Ascending aorta (tissue), 2 donors: Measurements from ENCODE around the gene TSPAN15. TPM values are rescaled to one million over a fixed set of nuclear protein-coding genes. Genes with fewer than 3 reads are reported as not detected.

Source experiments
- DNase-seq, 2 donors: peaks; one replicate each; pipeline ENCODE4 v3.0.0-alpha.2; 2019; ENCODE audit warnings: low spot score in 2 of 2
- H3K27ac ChIP-seq, 2 donors: fragments of 200-600 bp; sonication (generic); one replicate each; pipeline ENCODE4 v1.5.1; 2016 to 2017; ENCODE audit warnings: mild to moderate bottlenecking in 1 of 2
- H3K27me3 ChIP-seq: fragments of 200-600 bp; sonication (generic); one replicate; pipeline ENCODE4 v1.5.1; 2017
- H3K36me3 ChIP-seq, 2 donors: fragments of 200-600 bp; sonication (generic); one replicate each; pipeline ENCODE4 v1.5.1; 2016
- H3K4me1 ChIP-seq, 2 donors: fragments of 200-600 bp; sonication (generic); one replicate each; pipeline ENCODE4 v1.5.1; 2016 to 2017; ENCODE audit warnings: mild to moderate bottlenecking in 1 of 2
- H3K4me3 ChIP-seq, 2 donors: fragments of 200-600 bp; sonication (generic); one replicate each; pipeline ENCODE4 v1.5.1; 2016 to 2017; ENCODE audit warnings: mild to moderate bottlenecking in 1 of 2
- H3K9me3 ChIP-seq, 2 donors: fragments of 200-600 bp; sonication (generic); one replicate each; pipeline ENCODE4 v1.5.1; 2016
- intact Hi-C: fragments of 100-400 bp; cut with DNase I; formaldehyde crosslinking; loops from one replicate; pipeline ENCODE4 v1.15.1; 2023
- total RNA-seq: library from RNA; depleted of rRNA; stranded (reverse); fragments of >200 nt; gene quantifications from one replicate; pipeline ENCODE4 v1.1.0, GENCODE V29; 2016
- TF ChIP-seq, protein P1 (sequence below), 3 experiments: fragments of 200-600 bp in 2 of 3; fragments of 450-650 bp in 1 of 3; sonication (generic) in 2 of 3; IDR thresholded peaks; one replicate each; pipeline ENCODE4 v1.5.1; 2016 to 2019; ENCODE audit warnings: antibody characterized with exemption in 3 of 3, mild to moderate bottlenecking in 1 of 3, moderate library complexity in 1 of 3

The TSPAN15 gene
- total RNA-seq, 1 donor from 2014 or later, result 31.9 TPM

DNA sequence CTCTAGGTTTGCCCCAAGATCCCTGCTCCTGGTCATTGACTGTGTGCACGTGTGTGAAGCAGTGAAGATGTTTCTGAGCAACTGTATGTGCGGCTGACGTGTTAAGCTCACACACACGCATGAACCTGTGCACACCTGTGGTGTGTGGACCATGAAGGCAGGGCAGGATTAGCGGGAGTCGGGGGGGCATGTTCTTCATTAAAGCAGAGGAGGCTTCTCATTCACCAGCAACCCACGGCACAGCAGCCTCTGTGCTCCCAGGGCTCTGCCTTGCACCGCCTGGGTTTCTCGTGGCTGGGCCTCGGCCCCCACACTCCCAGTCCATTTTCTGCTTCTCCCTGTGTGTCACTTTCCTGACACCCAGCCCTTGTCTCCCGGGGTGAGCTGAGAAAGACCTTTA lies 33.7 kb upstream of the TSPAN15 start:
- TF ChIP-seq, protein P1, sequence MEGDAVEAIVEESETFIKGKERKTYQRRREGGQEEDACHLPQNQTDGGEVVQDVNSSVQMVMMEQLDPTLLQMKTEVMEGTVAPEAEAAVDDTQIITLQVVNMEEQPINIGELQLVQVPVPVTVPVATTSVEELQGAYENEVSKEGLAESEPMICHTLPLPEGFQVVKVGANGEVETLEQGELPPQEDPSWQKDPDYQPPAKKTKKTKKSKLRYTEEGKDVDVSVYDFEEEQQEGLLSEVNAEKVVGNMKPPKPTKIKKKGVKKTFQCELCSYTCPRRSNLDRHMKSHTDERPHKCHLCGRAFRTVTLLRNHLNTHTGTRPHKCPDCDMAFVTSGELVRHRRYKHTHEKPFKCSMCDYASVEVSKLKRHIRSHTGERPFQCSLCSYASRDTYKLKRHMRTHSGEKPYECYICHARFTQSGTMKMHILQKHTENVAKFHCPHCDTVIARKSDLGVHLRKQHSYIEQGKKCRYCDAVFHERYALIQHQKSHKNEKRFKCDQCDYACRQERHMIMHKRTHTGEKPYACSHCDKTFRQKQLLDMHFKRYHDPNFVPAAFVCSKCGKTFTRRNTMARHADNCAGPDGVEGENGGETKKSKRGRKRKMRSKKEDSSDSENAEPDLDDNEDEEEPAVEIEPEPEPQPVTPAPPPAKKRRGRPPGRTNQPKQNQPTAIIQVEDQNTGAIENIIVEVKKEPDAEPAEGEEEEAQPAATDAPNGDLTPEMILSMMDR (IDR thresholded peaks at IDR 0.05), result no peak
- no peak for DNase-seq
- no peak overlapping the region for H3K27ac ChIP-seq
- peaks cover 0 to 2% of the 10 kb centered on the region in 2 donors for H3K4me1 ChIP-seq
- intact Hi-C loops, result no loop called here
- H3K9me3 ChIP-seq, result no peaks in the 10 kb centered on the region
- no peaks in the 10 kb centered on the region for H3K27me3 ChIP-seq
- no peak overlapping the region for H3K4me3 ChIP-seq
- H3K36me3 ChIP-seq, result no peaks in the 10 kb centered on the region

DNA sequence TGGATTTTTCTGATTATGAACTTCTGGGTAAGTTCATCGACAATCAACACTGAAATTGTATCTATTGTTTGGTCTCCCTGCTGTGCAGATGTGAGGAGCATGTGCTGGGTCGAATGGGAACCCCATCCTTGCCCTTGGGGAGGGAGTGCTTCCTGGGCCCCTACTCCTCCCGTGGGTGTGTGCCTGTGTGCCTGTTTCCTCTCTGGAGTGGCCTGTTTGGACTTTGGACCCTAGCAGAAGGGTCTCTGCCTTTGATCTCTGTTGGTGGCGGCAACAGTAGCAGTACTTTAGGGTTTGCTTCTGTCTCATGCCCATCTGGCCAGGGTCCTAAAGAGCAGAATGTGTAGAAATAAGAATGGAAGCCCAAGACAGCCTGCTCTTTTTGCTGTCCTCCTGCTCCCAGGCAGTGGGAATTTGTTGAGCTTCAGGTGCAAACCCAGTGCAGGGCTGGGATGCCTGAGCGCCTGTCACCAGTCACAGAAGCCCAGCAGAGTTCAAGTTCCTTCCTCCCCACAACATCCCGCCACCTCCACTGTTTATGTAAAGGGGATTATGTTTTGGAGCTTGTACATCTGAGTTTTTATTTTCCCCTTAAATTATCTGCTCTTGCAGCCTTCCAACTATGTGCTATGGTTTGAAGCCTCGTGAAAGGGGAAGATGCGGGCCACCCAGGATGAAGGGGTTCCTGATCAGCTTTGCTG lies 33.1 kb upstream of the TSPAN15 start:
- intact Hi-C loops, result no loop called here
- no peak for DNase-seq
- H3K9me3 ChIP-seq, result no peaks in the 10 kb centered on the region

DNA sequence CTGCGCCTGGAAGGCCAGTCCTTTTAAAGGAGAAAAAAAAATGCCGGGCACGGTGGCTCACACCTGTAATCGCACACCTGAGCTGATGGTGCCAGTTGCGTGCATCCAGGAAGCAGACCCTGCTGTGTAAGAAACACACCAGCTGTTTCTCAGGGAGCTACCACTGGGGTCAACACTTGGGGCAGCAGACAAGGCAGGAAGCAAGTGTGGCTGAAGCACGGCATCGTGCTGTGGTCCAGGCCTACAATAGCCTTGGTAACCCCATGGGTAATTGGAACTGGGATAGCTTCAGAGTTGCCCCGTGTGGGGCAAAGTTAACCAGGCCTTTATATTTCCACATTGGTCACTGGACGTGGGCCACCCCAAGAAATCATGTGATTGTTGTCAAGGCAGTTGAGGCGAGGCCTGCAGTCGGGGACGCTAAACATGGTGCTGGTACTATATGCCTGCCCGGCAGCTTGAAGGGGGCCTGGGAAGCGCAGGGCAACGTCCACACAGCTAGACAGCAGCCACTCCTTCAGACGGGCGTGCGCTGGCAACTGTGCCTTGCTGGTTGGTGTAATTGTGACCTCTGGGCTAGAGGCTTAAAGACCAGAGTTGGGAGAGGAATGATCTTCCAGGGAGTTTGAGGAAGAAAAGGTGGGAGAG lies 32.0 kb upstream of the TSPAN15 start:
- intact Hi-C loops, result no loop called here
- Histone ChIP-seq H3K4me3 (no peak overlapping the region), H3K27me3 (no peaks in the 10 kb centered on the region), H3K9me3 (no peaks in the 10 kb centered on the region), H3K4me1 (peaks cover 0 to 2% of the 10 kb centered on the region in 2 donors), H3K27ac (no peak overlapping the region), H3K36me3 (no peaks in the 10 kb centered on the region)
- no peak for DNase-seq
- TF ChIP-seq, protein P1 (IDR thresholded peaks at IDR 0.05), result no peak

More for the DNA sequence above, 33.1 kb upstream of the TSPAN15 start:
- Histone ChIP-seq H3K27ac (no peak overlapping the region), H3K27me3 (no peaks in the 10 kb centered on the region), H3K4me1 (peaks cover 0 to 2% of the 10 kb centered on the region in 2 donors), H3K36me3 (no peaks in the 10 kb centered on the region), H3K4me3 (no peak overlapping the region)
- TF ChIP-seq, protein P1 (IDR thresholded peaks at IDR 0.05), result no peak

DNA sequence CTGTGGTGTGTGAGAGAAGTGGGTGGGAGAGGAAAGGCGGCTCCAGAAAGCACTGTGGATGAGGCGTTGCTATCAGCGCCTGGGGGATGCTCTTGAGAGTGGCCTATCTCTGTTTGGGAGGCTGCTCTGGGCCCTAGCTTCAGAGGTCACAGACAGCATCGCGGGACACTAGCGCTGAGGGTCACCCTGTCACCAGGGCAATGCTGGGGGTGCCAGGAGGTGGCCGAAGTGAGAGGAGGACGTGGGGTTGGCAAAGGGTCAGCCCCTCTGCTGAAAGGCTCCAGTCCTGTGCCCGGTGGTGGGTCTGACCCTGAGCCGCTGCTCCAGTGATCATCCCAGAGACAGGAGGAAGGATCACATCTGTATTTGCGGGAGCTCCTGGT lies 31.5 kb upstream of the TSPAN15 start:
- TF ChIP-seq, protein P1 (IDR thresholded peaks at IDR 0.05), result no peak
- Histone ChIP-seq H3K27me3 (no peaks in the 10 kb centered on the region), H3K36me3 (no peaks in the 10 kb centered on the region), H3K4me1 (peaks cover 0 to 2% of the 10 kb centered on the region in 2 donors), H3K27ac (no peak overlapping the region), H3K9me3 (no peaks in the 10 kb centered on the region), H3K4me3 (no peak overlapping the region)
- DNase-seq, result no peak
- intact Hi-C loops, result no loop called here

DNA sequence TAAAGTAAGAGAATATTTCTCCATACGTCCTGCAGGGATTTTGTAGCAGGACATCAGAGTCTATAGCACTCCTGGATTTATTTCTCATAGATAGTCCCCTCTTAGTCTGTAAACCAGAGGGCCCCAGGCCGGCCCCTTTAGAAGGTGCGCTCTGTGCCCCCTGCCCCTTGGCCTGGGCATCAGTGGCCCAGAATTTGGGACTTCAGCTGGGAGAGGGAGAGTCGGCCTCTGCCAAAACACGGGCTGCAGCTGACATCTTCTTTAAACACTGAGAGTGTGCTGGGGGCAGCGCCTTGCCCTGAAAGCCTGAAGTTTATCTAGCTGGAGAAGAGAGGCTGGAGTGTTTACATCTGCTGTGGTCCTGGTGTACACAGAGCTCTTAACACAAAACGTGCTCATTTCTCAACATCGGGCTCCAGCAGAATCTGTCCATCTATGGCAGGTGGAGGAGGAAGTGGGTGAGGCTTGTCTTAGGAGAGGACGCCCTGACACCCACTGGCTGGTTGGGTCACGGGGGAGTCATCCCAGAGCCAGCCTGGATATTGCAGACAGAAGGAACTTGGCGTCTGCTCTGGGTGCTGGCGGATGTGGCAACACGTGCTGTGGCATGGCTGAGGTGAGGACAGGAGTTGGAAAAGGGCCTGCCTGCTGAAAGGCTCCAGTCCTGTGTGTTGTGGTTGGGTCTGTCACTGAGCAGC lies 29.5 kb upstream of the TSPAN15 start:
- H3K4me1 ChIP-seq, result peaks cover 0 to 2% of the 10 kb centered on the region in 2 donors
- intact Hi-C loops, result no loop called here
- no peaks in the 10 kb centered on the region for H3K9me3 ChIP-seq
- H3K27me3 ChIP-seq, result no peaks in the 10 kb centered on the region
- no peak overlapping the region for H3K4me3 ChIP-seq
- no peaks in the 10 kb centered on the region for H3K36me3 ChIP-seq
- DNase-seq, result no peak
- TF ChIP-seq, protein P1 (IDR thresholded peaks at IDR 0.05), result no peak
- H3K27ac ChIP-seq, result no peak overlapping the region
